WI38 (cell line): ENCODE results near the gene BEST3.
"Not testable (repeated sequence)": the region's sequence is repeated elsewhere in the genome, so short reads cannot be mapped to it uniquely, and the experiment has no call there.

Experiments used
- H3K4me3 ChIP-seq: 2 replicates; pipeline ENCODE4 v1.5.1; 2011; ENCODE audit warnings: low read depth, mild to moderate bottlenecking, control low read depth, low read length
- TF ChIP-seq, protein P1 (sequence below): IDR thresholded peaks from 2 replicates; pipeline ENCODE4 v1.5.1; 2012; ENCODE audit warnings: low read depth, mild to moderate bottlenecking, control low read depth, low read length

BEST3 gene

GRCh38 chr12:69672195-69672594 lies 26.9 kb downstream of the BEST3 start:
- H3K4me3 ChIP-seq = no peak overlapping the region
- TF ChIP-seq, protein P1, sequence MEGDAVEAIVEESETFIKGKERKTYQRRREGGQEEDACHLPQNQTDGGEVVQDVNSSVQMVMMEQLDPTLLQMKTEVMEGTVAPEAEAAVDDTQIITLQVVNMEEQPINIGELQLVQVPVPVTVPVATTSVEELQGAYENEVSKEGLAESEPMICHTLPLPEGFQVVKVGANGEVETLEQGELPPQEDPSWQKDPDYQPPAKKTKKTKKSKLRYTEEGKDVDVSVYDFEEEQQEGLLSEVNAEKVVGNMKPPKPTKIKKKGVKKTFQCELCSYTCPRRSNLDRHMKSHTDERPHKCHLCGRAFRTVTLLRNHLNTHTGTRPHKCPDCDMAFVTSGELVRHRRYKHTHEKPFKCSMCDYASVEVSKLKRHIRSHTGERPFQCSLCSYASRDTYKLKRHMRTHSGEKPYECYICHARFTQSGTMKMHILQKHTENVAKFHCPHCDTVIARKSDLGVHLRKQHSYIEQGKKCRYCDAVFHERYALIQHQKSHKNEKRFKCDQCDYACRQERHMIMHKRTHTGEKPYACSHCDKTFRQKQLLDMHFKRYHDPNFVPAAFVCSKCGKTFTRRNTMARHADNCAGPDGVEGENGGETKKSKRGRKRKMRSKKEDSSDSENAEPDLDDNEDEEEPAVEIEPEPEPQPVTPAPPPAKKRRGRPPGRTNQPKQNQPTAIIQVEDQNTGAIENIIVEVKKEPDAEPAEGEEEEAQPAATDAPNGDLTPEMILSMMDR = no peak

- TF ChIP-seq, protein P1 = no peak
- H3K4me3 ChIP-seq = no peak overlapping the region
Measured at GRCh38 chr12:69671597-69671996, 27.5 kb downstream of the BEST3 start.

- H3K4me3 ChIP-seq = no peak overlapping the region
- TF ChIP-seq, protein P1 = no peak
Measured at GRCh38 chr12:69666798-69667197, 32.3 kb downstream of the BEST3 start.

DNA sequence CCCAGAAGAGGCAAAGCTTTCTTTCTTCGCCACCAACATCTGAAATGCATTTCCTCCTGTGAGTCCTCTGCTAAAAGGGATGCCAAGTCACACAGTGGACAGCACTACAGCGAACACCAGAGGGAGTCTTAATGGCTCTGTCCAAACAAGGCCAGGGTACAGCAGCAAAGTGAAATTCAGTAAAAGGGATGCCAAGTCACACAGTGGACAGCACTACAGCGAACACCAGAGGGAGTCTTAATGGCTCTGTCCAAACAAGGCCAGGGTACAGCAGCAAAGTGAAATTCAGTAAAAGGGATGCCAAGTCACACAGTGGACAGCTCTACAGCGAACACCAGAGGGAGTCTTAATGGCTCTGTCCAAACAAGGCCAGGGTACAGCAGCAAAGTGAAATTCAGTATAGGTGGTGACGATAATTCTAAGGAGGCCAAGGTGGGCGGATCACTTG lies 34.1 kb downstream of the BEST3 start:
- TF ChIP-seq, protein P1 = peak; percentile 27; the same call in 1 of the 2 replicates
- H3K4me3 ChIP-seq = not testable (repeated sequence)

GRCh38 chr12:69663726-69664125 lies 35.4 kb downstream of the BEST3 start:
- TF ChIP-seq, protein P1 = no peak
- no peak overlapping the region for H3K4me3 ChIP-seq

DNA sequence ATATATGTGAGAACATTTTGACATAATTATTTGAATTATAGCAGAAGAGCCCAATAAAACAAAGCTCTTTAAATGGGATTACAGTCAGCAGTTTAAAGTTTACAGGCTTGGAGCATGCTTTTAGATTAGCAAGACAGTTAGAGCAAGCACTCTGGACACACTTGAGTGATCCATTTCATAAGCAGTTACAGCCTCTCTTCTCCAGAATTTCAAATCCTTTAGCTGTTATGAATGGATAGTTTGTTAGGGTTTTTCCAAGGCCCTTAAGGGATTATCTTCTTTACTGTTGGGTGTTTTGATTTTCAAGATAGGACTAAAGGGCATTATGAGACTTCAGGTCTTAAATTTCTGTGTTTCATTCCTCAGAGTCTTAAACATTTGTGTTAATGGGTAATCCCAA lies 36.3 kb downstream of the BEST3 start:
- no peak overlapping the region for H3K4me3 ChIP-seq
- TF ChIP-seq, protein P1 = no peak

- TF ChIP-seq, protein P1 = no peak
- no peak overlapping the region for H3K4me3 ChIP-seq
Measured at GRCh38 chr12:69661386-69661785, 37.7 kb downstream of the BEST3 start.
